ENCODE results near the gene RBM34.
"Not testable (repeated sequence)": the region's sequence is repeated elsewhere in the genome, so short reads cannot be mapped to it uniquely, and the experiment has no call there.

GRCh38 chr1:235085411-235086117 is 75.5 kb downstream of the RBM34 start:
- not testable (repeated sequence) for TF ChIP-seq CTCF, POLR2AphosphoS5 (IDR thresholded peaks at IDR 0.05)

Data from transverse colon (tissue), 4 donors.